K562 (cell line): Measurements from ENCODE around the gene WNT7B. TPM values are rescaled to one million over a fixed set of nuclear protein-coding genes. Genes with fewer than 3 reads are reported as not detected.

ENCODE experiments used
- ATAC-seq: fragments of 200-7000 bp; cut with Tn5 transposase; 3 replicates; pipeline ENCODE4 v1.9.1; 2020; ENCODE audit warnings: moderate library complexity
- BruUV-seq: library from RNA; stranded (reverse); fragments of 400-500 nt; replicated peaks from 2 replicates; lab custom pipeline; 2021; lab: Mats Ljungman, UMichigan
- CTCF ChIA-PET: fragments of 300-600 bp; formaldehyde crosslinking; extraction: SDS; loops from one replicate; lab custom pipeline; 2021; ENCODE audit warnings: low intra/inter-chr PET ratio; lab: Yijun Ruan, JAX
- POLR2A ChIA-PET: fragments of 300-600, 350-650 bp; sonication (Branson Sonifier 250); formaldehyde crosslinking; extraction: SDS; loops from one replicate; lab custom pipeline; 2021; ENCODE audit warnings: antibody characterized with exemption, inconsistent platforms; lab: Yijun Ruan, JAX
- DNase-seq, 4 experiments: peaks; one replicate each; pipeline versions ENCODE4 v3.0.0 to v3.0.0-alpha.2; 2011 to 2018; ENCODE audit warnings: low spot score in 3 of 4, mixed read lengths in 3 of 4; ENCODE audit errors: extremely low read depth in 1 of 4
- FAIRE-seq: peaks from 2 replicates; lab custom pipeline; 2011; peaks lifted over from hg19 to GRCh38; lab: Jason Lieb, UNC
- H2AFZ ChIP-seq: 2 replicates; pipeline ENCODE4 v1.6.0; 2011; ENCODE audit warnings: low read depth, low read length, control low read depth, inconsistent platforms
- H3K27ac ChIP-seq: fragments of 200-600 bp; 3 replicates; pipeline ENCODE4 v1.8.0; 2011; ENCODE audit warnings: low read depth, mild to moderate bottlenecking, control low read depth, inconsistent platforms, low read length, moderate library complexity, mixed read lengths; ENCODE audit errors: extremely low read depth
- H3K27me3 ChIP-seq, 2 experiments: fragments of 300-600 bp in 1 of 2; 2 replicates in 1 of 2; 3 replicates in 1 of 2; pipeline versions ENCODE4 v1.6.0 to v1.8.0; 2011; ENCODE audit warnings: inconsistent platforms in 2 of 2, low read length in 2 of 2, mild to moderate bottlenecking in 1 of 2, mixed read lengths in 1 of 2, moderate library complexity in 1 of 2; ENCODE audit not compliant: control insufficient read depth in 2 of 2, insufficient read depth in 2 of 2
- H3K36me3 ChIP-seq: fragments of 300-600 bp; 3 replicates; pipeline ENCODE4 v1.8.0; 2011; ENCODE audit warnings: mild to moderate bottlenecking, low read length, inconsistent platforms; ENCODE audit not compliant: control insufficient read depth, insufficient read depth
- H3K4me1 ChIP-seq, 2 experiments: fragments of 200-600 bp in 1 of 2; replicated peaks in 1 of 2; 2 replicates in 1 of 2; 3 replicates in 1 of 2; pipeline versions ENCODE4 v1.5.1 to v1.8.0; 2011; ENCODE audit warnings: inconsistent platforms in 2 of 2, low read length in 2 of 2, mild to moderate bottlenecking in 1 of 2, mixed read lengths in 1 of 2, moderate library complexity in 1 of 2; ENCODE audit not compliant: control insufficient read depth in 2 of 2, insufficient read depth in 2 of 2
- H3K4me2 ChIP-seq: 2 replicates; pipeline ENCODE4 v1.6.1; 2011; ENCODE audit warnings: low read length, control low read depth, inconsistent platforms, mixed read lengths; ENCODE audit not compliant: insufficient read depth
- H3K4me3 ChIP-seq: fragments of 200-600 bp; sonication (generic), shearing (Covaris generic); 2 replicates; pipeline ENCODE4 v1.5.1; 2016; ENCODE audit warnings: control low read depth, inconsistent platforms
- H3K79me2 ChIP-seq: fragments of 200-600 bp; 3 replicates; pipeline ENCODE4 v1.8.0; 2011; ENCODE audit warnings: low read length, inconsistent platforms; ENCODE audit not compliant: control insufficient read depth, insufficient read depth
- H3K9ac ChIP-seq, 2 experiments: 2 replicates each; pipeline versions ENCODE4 v1.6.0 to v1.6.1; 2011; ENCODE audit warnings: low read depth in 2 of 2, low read length in 2 of 2, control low read depth in 1 of 2, inconsistent platforms in 1 of 2, mild to moderate bottlenecking in 1 of 2, mixed read lengths in 1 of 2; ENCODE audit not compliant: insufficient read depth in 1 of 2
- H3K9me1 ChIP-seq: one replicate; pipeline ENCODE4 v1.6.0; 2011; ENCODE audit warnings: inconsistent platforms, mild to moderate bottlenecking, low read length, moderate library complexity; ENCODE audit not compliant: control insufficient read depth, insufficient read depth
- H3K9me3 ChIP-seq: replicated peaks from 2 replicates; pipeline ENCODE4 v1.5.1; 2011; ENCODE audit warnings: low read depth, low read length, inconsistent platforms; ENCODE audit not compliant: control insufficient read depth, insufficient read depth
- H4K20me1 ChIP-seq: replicated peaks from 2 replicates; pipeline ENCODE4 v1.6.1; 2011; ENCODE audit warnings: low read length, inconsistent platforms, mixed read lengths; ENCODE audit not compliant: control insufficient read depth, insufficient read depth
- CTBP1 ChIP-seq: fragments of 450-650 bp; IDR thresholded peaks from 2 replicates; pipeline ENCODE4 v1.6.1; 2016; ENCODE audit warnings: borderline replicate concordance
- MEF2D ChIP-seq: conservative IDR thresholded peaks from 2 replicates; pipeline ENCODE4 v1.6.1; 2016; ENCODE audit warnings: low read depth, missing genetic modification characterization, missing compliant biosample characterization
- POLR2G ChIP-seq: fragments of 200-400 bp; formaldehyde crosslinking; IDR thresholded peaks from 2 replicates; pipeline ENCODE4 v1.6.1; 2017; ENCODE audit warnings: low read depth, mild to moderate bottlenecking, antibody characterized with exemption, low read length, moderate library complexity
- RBM14 ChIP-seq: fragments of 200-400 bp; formaldehyde crosslinking; IDR thresholded peaks from 2 replicates; pipeline ENCODE4 v1.6.1; 2018; ENCODE audit warnings: low read depth, mild to moderate bottlenecking, low read length, moderate library complexity, borderline replicate concordance; ENCODE audit not compliant: insufficient read depth
- RBM17 ChIP-seq: fragments of 200-400 bp; formaldehyde crosslinking; IDR thresholded peaks from 2 replicates; pipeline ENCODE4 v1.6.1; 2017; ENCODE audit warnings: low read depth, mild to moderate bottlenecking, low read length, borderline replicate concordance
- TRIM24 ChIP-seq, 2 experiments: fragments of 450-650 bp; IDR thresholded peaks; 2 replicates each; pipeline ENCODE4 v1.6.1; 2016
- ZNF165 ChIP-seq: fragments of 250-450 bp; sonication (Bioruptor Pico); IDR thresholded peaks from 2 replicates; pipeline ENCODE4 v1.4.0; 2020; ENCODE audit warnings: borderline replicate concordance
- WGBS: fragments of 100-300 bp; shearing (Covaris generic); methylation state at CpG from one replicate; pipeline ENCODE4 v1.1.6; 2016; ENCODE audit warnings: low coverage, mixed read lengths; ENCODE audit not compliant: insufficient coverage; ENCODE audit errors: missing lambda C conversion rate; 5-methylcytosine and 5-hydroxymethylcytosine counted together
- in situ Hi-C: fragments of 300-500 bp; cut with MboI; formaldehyde crosslinking; loops from 4 replicates; pipeline ENCODE4 v1.15.0; 2018; ENCODE audit warnings: inconsistent platforms, mixed read lengths
- intact Hi-C: fragments of 100-400 bp; cut with micrococcal nuclease; formaldehyde crosslinking; loops from 2 replicates; pipeline ENCODE4 v1.14.2; 2022
- polyA plus RNA-seq, 8 experiments: library from polyadenylated mRNA; depleted of rRNA in 4 of 8; stranded (reverse) in 5 of 8; unstranded in 3 of 8; fragments of >200 nt; fragmentation: Nextera tagmentation in 2 of 8; fragmentation: Illumina TruSeq in 1 of 8; extraction: Ambion mirVana in 2 of 8; extraction: Trizol in 1 of 8; gene quantifications; 2 replicates each; pipeline versions ENCODE4 v1.2.1 to v1.2.3, GENCODE V29; 2011 to 2014; ENCODE audit warnings: inconsistent platforms in 1 of 8, missing spikeins in 1 of 8
- total RNA-seq, 7 experiments: library from RNA; depleted of rRNA in 6 of 7; stranded (reverse); fragments of >200 nt in 6 of 7; fragmentation: Illumina TruSeq in 2 of 7; extraction: Trizol in 2 of 7; gene quantifications; 2 replicates each; pipeline versions ENCODE4 v1.2.1 to v1.2.3, GENCODE V29; 2011 to 2021; ENCODE audit warnings: low replicate concordance in 1 of 7

The WNT7B gene
- total and polyA plus RNA-seq, 9 of the 15 experiments (the other 6 are each of a cell fraction or from before 2014, with no cell fraction given): not detected

- TF ChIP-seq RBM14 (no peak), TRIM24 (IDR thresholded peaks at IDR 0.05) (no peak), MEF2D (tag) (no peak), RBM17 (no peak), CTBP1 (no peak)
Measured at GRCh38 chr22:45880091-45880715, 96.8 kb downstream of the WNT7B start (continued).

DNA sequence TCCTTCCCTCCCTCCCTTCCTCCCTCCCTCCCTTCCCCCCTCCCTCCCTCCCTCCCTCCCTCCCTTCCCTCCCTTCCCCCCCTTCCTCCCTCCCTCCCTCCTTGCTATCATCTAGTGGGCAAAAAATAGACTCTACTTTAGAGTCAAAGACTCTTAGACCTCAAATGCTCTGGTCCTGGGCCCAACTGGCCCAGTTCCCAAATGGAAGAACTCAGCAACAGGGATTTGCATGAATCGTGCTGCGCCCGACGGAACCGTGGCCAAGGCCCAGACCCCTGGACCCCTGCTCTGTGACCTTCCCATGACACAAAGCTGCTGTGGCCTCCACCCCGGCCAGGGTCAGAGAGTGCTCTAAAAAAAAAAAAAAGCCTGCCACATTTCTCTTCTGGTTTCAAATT, 97.4 kb downstream of the WNT7B start:
- TF ChIP-seq POLR2G (no peak), ZNF165 (CRISPR knock-in tag) (no peak)
- peaks cover 0 to 12% of the 10 kb centered on the region in 2 experiments; a peak in 2 of 5 replicates for H3K4me1 ChIP-seq
- H2AFZ ChIP-seq: no peak overlapping the region
- no peak for DNase-seq
- H4K20me1 ChIP-seq: peaks cover under 1% of the 10 kb centered on the region; the same call in 1 of the 2 replicates
- CTCF ChIA-PET: no interaction called here
- in situ Hi-C loops: no loop called here
- no peak overlapping the region for H3K4me3 ChIP-seq
- no peaks in the 10 kb centered on the region for H3K36me3 ChIP-seq
- H3K9me3 ChIP-seq: no peaks in the 10 kb centered on the region
- FAIRE-seq: no peak
- WGBS: 0% methylated on average over 2 of the region's 6 CpGs
- intact Hi-C loops: no loop called here
- H3K9ac ChIP-seq: no peak overlapping the region
- H3K27me3 ChIP-seq: peaks cover 9 to 70% of the 10 kb centered on the region in 2 experiments
- H3K4me2 ChIP-seq: no peak overlapping the region
- no peak for ATAC-seq
- no peak overlapping the region for H3K27ac ChIP-seq
- BruUV-seq: no TSS peak
- H3K9me1 ChIP-seq: no peaks in the 10 kb centered on the region
- H3K79me2 ChIP-seq: no peaks in the 10 kb centered on the region
- POLR2A ChIA-PET: no interaction called here
